Ramos (cell line): Measurements from ENCODE around the gene GOLGA8S.
"Not testable (repeated sequence)": the region's sequence is repeated elsewhere in the genome, so short reads cannot be mapped to it uniquely, and the experiment has no call there.

Source experiments
- in situ Hi-C: fragments of 300-500 bp; cut with MboI; formaldehyde crosslinking; loops from one replicate; pipeline ENCODE4 v1.14.3; 2022; ENCODE audit warnings: low sequenced_read_pairs; ENCODE audit not compliant: unreplicated experiment

Gene GOLGA8S

DNA sequence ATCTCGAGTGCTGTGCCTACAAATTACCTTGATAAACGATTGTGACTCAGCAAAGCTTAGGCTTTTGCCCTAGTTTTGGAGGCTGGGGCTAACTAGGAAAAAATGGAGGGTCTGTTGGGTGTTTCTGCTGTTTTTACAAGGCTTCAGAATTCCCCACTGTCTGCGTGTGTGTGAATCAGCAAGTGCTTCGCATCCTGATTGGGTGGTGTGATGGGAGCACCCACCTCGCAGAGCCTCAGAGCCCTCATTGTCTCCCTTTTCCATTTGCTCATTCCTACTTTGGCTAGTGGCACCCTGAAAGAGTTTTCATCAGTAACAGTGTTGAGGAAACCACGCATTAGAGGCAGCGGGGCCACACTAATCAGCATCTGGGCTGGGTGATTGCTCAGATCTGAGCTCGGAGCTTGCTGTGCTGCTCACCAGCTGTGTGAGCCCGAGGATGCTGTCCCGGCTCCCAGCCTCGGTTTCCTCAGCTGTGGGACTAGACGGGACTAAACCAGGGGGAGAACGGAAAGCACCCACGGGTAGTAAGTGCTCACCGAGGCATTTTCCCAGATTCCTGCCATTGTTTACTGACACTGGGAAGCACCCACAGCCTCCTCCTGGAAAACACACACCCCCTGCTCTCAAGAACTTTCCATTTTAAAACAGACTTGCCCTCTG, 40.6 kb downstream of the GOLGA8S start:
- in situ Hi-C loops, result no loop called here

DNA sequence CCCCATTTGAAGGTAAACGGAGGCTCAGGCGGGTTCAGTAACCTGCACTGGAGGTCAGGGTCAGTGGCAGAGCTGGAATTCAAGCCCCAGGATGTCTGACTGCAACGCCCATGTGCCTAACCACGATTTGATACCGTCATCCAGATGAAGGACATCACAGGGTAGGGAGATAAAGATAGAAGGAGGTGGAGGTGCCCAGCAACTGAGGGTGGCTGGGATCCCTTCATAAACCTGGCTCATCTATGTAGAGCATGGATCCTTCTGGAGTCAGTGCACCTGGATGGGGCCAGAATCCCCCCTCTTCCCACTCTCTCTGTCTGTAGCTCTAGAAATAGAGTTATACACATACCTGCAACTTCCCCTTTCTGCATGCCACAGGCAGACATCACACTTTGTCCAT, 41.3 kb downstream of the GOLGA8S start:
- in situ Hi-C loops, result no loop called here

DNA sequence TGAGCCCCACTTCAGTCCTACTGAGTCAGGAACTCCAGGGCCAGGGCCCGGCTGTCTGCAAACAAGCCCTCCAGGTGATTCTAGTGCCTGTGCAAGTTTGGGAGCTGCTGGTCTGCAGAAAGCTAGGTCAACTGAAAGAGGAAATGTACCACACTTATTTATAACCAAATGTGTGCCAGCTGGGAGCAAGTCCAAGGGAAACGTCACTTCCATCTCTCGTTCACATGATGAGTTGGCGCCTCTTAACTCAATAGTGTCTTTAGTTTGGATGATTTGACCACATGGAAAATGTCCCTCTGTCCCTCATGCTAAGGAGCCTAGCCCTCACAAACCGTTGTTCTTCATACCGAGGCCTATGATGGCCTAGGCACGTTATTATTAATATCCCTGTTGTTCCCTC, 43.2 kb downstream of the GOLGA8S start:
- in situ Hi-C loops, result no loop called here

DNA sequence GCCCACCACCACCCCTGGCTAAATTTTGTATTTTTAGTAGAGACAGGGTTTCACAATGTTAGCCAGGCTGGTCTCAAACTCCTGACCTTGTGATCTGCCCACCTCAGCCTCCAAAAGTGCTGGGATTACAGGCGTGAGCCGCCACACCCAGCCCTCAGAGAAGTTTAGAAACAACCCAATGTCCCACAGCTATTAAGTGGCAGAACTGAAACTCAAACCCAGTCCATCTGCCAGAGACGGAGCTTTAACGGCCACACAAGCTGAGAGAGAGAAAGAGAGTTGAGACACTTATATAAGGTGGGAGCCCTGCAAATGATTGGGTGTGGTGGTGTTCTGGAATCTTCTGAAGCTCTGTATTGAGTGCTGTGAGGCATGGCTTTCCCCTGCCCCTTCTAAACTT, 43.8 kb downstream of the GOLGA8S start:
- in situ Hi-C loops, result not testable (repeated sequence)

DNA sequence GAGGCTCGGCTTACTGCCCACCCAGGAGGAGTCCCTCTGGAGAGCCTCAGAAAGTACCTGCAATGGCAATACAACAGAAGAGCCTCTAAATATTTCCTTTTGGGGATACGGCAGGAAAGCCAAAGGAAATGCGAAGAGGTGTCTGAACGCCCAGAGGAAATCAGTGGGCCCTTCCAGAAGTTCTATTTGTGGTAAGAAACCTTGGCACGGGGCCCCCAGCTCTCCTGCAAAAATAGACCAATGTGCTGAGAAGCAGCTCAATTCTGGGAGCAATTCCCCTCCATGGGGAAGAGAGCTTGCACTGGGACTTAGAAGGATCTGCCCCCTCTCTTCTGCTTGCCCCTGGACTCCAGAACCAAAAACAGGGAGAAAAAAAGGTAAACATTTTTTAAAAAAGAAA, 44.7 kb downstream of the GOLGA8S start:
- in situ Hi-C loops, result not testable (repeated sequence)

DNA sequence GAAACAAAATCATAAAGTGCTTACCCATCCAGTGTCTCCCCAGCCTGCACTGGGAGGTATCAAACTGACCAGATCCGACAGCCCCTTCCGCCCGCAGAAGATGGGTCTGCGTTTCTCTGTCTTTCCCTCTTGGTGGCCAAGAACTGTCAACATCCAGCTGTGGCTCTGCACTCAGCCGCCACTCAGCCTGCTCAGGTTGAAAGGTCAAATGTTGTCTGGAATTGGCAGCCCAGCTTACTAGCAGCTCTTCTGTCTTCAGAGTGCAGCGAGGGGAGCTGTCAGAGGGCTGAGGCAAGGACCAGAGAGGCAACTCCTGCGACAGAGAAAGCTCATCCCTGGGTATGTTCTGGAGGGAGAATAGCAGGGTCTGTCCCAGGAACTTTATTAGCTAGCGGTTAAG, 47.1 kb downstream of the GOLGA8S start:
- in situ Hi-C loops, result no loop called here

DNA sequence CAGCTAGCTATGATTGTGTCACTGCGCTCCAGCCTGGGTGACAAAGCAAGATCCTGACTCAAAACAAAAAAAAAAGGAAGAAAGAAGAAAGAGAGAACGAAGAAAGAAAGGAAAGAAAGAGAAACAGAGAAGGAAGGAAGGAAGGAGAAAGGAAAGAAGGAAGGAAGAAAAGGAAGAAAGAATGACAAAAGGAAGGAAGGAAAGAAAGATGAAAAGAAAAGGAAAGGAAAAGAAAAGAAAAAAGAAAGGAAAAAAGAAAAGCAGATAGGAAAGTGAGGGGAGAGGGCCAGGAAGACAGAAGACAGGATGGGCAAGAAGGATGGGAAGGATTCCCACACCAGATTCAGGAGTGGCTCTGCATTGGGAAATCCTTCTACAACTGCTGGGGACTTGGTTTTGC, 47.6 kb downstream of the GOLGA8S start:
- in situ Hi-C loops, result no loop called here

DNA sequence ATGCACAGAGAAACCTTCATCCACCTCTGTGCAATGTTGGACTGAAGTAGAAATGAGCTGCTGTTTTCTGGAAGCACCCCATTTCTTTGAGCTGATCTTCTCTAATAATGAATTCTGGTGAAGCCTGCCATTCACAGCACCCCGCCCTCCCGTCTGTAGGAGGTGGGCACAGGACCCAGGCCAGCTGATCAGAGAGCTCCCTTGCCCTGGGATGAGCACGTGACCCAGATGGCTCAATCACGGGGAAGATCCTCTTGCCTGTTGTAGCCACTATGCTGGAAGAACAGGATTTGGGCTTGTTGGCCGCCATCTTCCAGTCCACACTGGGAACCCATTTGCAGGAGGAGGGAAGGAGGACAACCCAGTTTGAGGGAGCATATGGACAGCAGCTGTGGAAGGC, 48.0 kb downstream of the GOLGA8S start:
- in situ Hi-C loops, result no loop called here

DNA sequence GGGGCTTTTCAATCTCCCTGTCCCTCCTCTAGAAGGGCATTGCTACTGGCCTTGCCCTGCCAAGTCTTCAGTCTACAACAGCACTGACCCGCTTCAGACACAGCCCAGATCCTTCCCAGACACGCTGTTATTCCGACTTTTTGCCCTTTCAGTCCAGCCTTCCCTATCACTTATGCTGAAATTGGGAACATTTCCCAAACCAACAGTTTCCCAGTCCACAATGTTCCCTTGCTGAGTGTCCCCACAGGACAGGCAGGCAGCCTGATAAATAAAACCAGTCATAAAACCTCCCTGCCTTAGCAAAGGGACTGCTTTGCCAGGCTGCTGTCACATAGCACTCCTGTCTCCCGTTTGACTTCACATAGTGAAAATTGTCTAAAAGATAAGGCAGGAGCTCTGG, 49.0 kb downstream of the GOLGA8S start:
- in situ Hi-C loops, result no loop called here

DNA sequence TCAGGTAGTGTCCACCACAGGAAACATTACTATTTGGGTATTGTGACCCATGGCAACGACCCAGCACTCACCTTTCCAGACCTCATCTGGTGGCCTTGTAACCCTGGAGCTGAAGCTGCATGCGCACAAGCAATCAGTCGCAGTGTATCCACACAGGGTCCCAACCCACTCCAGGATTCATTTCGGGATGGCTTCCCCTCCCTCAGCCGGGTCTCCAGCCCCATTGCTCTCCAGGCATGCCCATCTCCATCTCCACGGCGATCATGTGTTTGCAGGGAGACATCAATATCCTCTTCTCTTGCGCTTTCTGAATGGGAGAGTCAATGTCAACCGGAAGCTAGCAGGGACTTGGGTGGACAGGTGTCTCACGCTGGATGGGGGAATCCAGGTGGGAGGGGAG, 57.3 kb downstream of the GOLGA8S start:
- in situ Hi-C loops, result no loop called here

DNA sequence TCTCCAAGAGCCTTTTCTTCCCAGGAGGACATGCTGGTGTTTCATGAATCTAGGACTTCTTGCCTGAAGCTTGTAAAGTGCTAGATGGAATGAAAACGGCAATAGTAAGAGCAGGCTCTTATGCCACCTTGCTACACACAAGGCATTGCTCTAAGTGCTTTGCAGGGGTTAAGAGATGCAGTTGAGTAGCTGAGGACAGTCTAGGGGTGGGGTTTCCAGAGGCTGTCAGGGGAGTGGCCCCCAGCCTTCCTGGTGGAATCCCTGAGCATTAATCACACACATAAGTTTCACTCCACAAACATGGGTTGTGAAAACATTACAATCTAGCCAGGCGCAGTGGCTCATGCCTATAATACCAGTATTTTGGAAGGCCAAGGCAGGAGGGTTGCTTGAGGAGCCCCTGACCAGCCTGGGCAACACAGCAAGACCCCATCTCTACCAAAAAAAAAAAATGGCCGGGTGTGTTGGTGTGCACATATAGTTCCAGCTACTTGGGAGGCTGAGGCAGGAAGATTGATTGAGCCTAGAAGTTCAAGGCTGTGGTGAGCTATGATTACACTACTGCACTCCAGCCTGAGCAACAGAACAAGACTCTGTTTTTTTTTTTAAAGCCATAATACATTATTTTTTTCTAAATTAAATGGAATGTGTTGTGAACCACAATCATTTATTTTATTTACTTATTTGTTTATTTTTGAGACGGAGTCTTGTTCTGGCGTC, 58.5 kb downstream of the GOLGA8S start:
- in situ Hi-C loops, result not testable (repeated sequence)
